GM18526 (cell line): Measurements from ENCODE around the gene SYT2.

Source experiments
- POLR2A ChIP-seq: IDR thresholded peaks from 3 replicates; pipeline ENCODE4 v1.6.1; 2011; ENCODE audit not compliant: insufficient read length; ENCODE audit errors: extremely low read depth

SYT2 gene

GRCh38 chr1:202688401-202688800 lies 21.9 kb downstream of the SYT2 start:
- TF ChIP-seq POLR2A = no peak

- no peak for TF ChIP-seq POLR2A
These were observed 22.5 kb downstream of the SYT2 start for GRCh38 chr1:202687798-202688197.

- no peak for TF ChIP-seq POLR2A
These were observed 22.9 kb downstream of the SYT2 start for GRCh38 chr1:202687370-202687769.

GRCh38 chr1:202685641-202686040 lies 24.6 kb downstream of the SYT2 start:
- no peak for TF ChIP-seq POLR2A

- no peak for TF ChIP-seq POLR2A
These were observed 25.5 kb downstream of the SYT2 start for GRCh38 chr1:202684716-202685115.

GRCh38 chr1:202683029-202683428 lies 27.2 kb downstream of the SYT2 start:
- TF ChIP-seq POLR2A = no peak

GRCh38 chr1:202682477-202682876 lies 27.8 kb downstream of the SYT2 start:
- no peak for TF ChIP-seq POLR2A

GRCh38 chr1:202681736-202682420 lies 28.4 kb downstream of the SYT2 start:
- no peak for TF ChIP-seq POLR2A

GRCh38 chr1:202680586-202681352 lies 29.5 kb downstream of the SYT2 start:
- no peak for TF ChIP-seq POLR2A

- no peak for TF ChIP-seq POLR2A
These were observed 30.7 kb downstream of the SYT2 start for GRCh38 chr1:202679406-202680177.

- no peak for TF ChIP-seq POLR2A
These were observed 32.8 kb downstream of the SYT2 start for GRCh38 chr1:202677433-202677832.

GRCh38 chr1:202673531-202673930 lies 36.7 kb downstream of the SYT2 start:
- TF ChIP-seq POLR2A = no peak

GRCh38 chr1:202671399-202671798 lies 38.9 kb downstream of the SYT2 start:
- TF ChIP-seq POLR2A = no peak

GRCh38 chr1:202665417-202665816 lies 44.8 kb downstream of the SYT2 start:
- TF ChIP-seq POLR2A = no peak

GRCh38 chr1:202664083-202664482 lies 46.2 kb downstream of the SYT2 start:
- TF ChIP-seq POLR2A = no peak

GRCh38 chr1:202663131-202663530 lies 47.1 kb downstream of the SYT2 start:
- no peak for TF ChIP-seq POLR2A
